ENCODE data around the gene MCTP1. TPM values are rescaled to one million over a fixed set of nuclear protein-coding genes. Genes with fewer than 3 reads are reported as not detected.

MCTP1 gene
- polyA plus RNA-seq, 1 donor = 7.7 TPM

GRCh38 chr5:94810281-94810680 lies 474.6 kb downstream of the MCTP1 start:
- DNase-seq = no peak

GRCh38 chr5:94808497-94808896 lies 476.4 kb downstream of the MCTP1 start:
- no peak for DNase-seq

GRCh38 chr5:94807985-94808384 lies 476.9 kb downstream of the MCTP1 start:
- no peak for DNase-seq

- no peak for DNase-seq
Measured at GRCh38 chr5:94802450-94802849, 482.4 kb downstream of the MCTP1 start.

- no peak for DNase-seq
Measured at GRCh38 chr5:94796586-94796985, 488.3 kb downstream of the MCTP1 start.

GRCh38 chr5:94793816-94794198 lies 491.1 kb downstream of the MCTP1 start:
- no peak for DNase-seq

- DNase-seq = no peak
Measured at GRCh38 chr5:94793113-94793815, 491.6 kb downstream of the MCTP1 start.

GRCh38 chr5:94791829-94792228 lies 493.1 kb downstream of the MCTP1 start:
- no peak for DNase-seq

GRCh38 chr5:94788527-94788926 lies 496.4 kb downstream of the MCTP1 start:
- no peak for DNase-seq

- DNase-seq = no peak
Measured at GRCh38 chr5:94784536-94785505, 500.1 kb downstream of the MCTP1 start.

- DNase-seq = no peak
Measured at GRCh38 chr5:94782383-94782782, 502.5 kb downstream of the MCTP1 start.

GRCh38 chr5:94779684-94780083 lies 505.2 kb downstream of the MCTP1 start:
- DNase-seq = no peak

GRCh38 chr5:94778732-94779131 lies 506.2 kb downstream of the MCTP1 start:
- DNase-seq = no peak

- DNase-seq = no peak
Measured at GRCh38 chr5:94778299-94778698, 506.6 kb downstream of the MCTP1 start.

- no peak for DNase-seq
Measured at GRCh38 chr5:94777056-94777880, 507.6 kb downstream of the MCTP1 start.

GRCh38 chr5:94776167-94776566 lies 508.7 kb downstream of the MCTP1 start:
- DNase-seq = no peak

GRCh38 chr5:94775088-94775487 lies 509.8 kb downstream of the MCTP1 start:
- no peak for DNase-seq

GRCh38 chr5:94771742-94772141 lies 513.2 kb downstream of the MCTP1 start:
- DNase-seq = no peak

- DNase-seq = no peak
Measured at GRCh38 chr5:94769996-94770395, 514.9 kb downstream of the MCTP1 start.

GRCh38 chr5:94761786-94762185 lies 523.1 kb downstream of the MCTP1 start:
- no peak for DNase-seq

- no peak for DNase-seq
Measured at GRCh38 chr5:94761055-94761454, 523.8 kb downstream of the MCTP1 start.

GRCh38 chr5:94759961-94760360 lies 524.9 kb downstream of the MCTP1 start:
- no peak for DNase-seq
